Effector CD8-positive, alpha-beta T cell (primary cell): ENCODE measurements around the gene DCLK3.

Source experiments
- DNase-seq: peaks from one replicate; lab custom pipeline; 2025; lab: John Stamatoyannopoulos, UW

Gene DCLK3

GRCh38 chr3:36677331-36678007 is 86.9 kb downstream of the DCLK3 start:
- no peak for DNase-seq

DNA sequence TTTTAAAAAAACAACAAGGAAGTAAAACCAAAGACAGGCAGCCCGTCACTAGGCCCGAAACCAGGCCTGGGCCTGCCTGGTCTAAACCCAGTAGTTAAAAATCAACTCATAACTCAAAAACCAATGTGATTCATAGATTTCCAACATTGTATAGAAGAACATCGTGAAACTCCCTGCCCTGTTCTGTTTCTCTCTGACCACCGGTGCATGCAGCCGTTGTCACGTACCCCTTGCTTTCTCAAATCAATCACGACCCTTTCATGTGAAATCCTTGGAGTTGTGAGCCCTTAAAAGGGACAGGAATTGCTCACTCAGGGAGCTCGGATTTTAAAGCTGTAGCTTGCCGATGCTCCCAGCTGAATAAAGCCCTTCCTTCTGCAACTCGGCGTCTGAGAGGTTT is 89.5 kb downstream of the DCLK3 start:
- no peak for DNase-seq

DNA sequence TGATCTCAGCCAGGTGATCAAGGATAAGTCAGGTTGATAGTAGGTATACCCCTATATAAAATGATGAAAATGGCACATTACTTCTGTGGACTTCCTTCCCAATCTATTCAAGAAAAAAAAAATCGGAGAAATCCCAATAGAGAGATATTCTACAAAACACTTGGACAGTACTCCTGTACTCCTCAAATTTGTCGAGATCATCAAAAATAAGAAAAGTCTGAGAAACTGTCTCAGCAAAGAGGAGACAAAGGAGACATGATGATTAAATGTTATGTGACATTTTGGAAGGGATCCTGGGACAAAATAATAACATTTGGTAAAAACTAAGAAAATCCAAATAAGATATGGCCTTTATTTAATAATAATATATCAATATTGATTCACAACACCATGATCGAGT is 94.6 kb downstream of the DCLK3 start:
- no peak for DNase-seq

- DNase-seq = no peak
Observed at GRCh38 chr3:36666166-36666565, 98.2 kb downstream of the DCLK3 start.

GRCh38 chr3:36663666-36664291 is 100.6 kb downstream of the DCLK3 start:
- no peak for DNase-seq

DNA sequence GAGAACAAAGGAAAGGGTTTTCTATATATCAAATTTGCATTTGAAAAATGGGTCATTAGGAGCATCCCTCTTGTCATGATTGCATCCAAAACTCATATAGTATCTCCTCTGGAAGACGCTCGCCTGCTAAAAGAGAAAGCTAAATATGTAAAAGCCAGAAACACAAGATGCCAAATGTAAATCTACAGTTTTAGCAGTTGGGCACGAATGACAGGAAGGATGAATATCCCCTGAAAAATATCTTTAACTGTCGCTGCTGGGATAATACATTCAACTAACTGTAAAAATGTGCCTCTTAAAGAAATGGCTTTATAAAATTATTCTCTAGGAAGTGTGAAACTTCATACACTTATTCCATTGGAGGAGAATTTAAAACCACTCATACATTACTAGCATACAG is 101.7 kb downstream of the DCLK3 start:
- no peak for DNase-seq
